Activated CD8-positive, alpha-beta memory T cell treated with anti-CD3 and anti-CD28 coated beads, Interleukin-2, amount 50 U/mL, for 24 hours (primary cell): ENCODE measurements around the gene RBM25.

Experiments
- DNase-seq: peaks from one replicate; pipeline ENCODE4 v3.0.0-alpha.2; 2020; ENCODE audit errors: extremely low read depth

RBM25 gene

DNA sequence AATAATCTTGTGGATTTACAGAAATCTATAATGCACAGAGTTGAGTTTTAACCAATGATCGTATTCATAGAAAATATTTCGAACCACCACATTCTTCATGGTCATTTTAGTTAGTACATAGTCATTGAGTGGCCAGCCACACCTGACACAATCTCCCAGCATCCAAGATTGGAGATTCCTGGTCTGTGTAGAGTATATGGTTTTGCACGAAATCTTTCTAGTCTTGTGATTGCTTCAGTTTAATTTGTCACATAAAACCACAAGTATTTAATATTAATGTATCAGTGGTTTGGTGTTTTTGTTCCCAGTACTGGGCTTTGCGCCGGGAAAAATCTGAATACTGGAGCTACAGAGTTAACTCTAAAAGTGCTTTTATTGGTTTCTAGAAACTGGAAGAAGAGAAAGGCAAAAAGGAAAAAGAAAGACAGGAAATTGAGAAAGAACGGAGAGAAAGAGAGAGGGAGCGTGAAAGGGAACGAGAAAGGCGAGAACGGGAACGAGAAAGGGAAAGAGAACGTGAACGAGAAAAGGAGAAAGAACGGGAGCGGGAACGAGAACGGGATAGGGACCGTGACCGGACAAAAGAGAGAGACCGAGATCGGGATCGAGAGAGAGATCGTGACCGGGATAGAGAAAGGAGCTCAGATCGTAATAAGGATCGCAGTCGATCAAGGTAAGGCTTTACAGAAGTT, 44.6 kb downstream of the RBM25 start:
- no peak for DNase-seq

DNA sequence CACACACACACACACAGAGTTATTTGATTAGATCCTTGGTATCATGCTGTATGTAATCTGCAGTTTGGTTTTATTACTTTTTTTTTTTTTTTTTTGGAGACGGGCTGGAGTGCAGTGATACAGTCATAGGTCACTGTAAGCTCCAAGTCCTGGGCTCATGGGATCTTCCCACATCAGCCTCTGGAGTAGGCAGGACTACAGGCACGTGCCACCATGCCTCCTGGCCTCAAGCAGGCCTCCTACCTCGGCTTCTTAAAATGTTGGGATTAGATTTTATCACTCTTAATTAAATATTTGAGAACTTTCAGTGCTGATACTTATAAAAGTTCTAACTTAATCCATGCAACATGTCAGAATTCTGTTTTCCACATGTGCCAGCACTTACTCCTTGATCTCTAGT, 46.7 kb downstream of the RBM25 start:
- no peak for DNase-seq

DNA sequence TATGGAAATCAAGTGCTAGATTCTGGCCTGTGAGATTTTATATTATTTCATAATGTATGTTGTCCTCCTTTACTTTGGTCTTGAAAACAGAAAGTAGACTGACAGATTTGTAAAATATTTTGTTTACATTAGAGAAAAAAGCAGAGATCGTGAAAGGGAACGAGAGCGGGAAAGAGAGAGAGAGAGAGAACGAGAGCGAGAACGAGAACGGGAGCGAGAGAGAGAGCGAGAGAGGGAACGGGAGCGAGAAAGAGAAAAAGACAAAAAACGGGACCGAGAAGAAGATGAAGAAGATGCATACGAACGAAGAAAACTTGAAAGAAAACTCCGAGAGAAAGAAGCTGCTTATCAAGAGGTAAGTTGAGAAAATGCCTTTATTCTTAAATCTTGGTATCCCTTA, 47.4 kb downstream of the RBM25 start:
- DNase-seq = no peak

DNA sequence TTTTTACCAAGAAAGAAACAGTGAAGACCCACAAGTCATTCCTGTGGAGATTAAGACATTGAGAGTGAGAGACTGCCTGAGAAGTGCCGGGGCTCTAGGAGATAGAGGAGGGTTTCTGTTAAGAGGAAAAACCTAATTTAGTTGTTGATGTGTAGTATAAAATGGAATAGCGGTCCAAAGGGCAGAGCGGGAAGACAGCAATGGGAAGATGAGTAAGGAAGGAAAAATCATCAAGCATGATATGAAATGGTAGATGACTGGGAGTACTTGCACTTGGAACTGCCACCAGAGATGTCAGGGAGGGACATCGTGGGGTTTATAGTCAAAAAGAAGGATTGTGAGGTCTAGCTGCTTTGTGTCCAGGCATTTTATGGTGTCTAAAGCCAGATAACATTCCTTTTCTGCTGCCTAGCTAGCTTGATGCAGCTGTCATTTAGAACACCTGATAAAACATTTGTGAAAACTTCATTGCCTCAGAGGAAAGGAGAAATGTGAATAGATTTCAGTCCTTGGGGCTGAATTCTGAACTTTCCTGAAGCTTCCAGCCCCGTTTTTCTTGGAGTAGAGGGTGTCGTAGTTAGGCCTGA, 57.8 kb downstream of the RBM25 start:
- DNase-seq = no peak

DNA sequence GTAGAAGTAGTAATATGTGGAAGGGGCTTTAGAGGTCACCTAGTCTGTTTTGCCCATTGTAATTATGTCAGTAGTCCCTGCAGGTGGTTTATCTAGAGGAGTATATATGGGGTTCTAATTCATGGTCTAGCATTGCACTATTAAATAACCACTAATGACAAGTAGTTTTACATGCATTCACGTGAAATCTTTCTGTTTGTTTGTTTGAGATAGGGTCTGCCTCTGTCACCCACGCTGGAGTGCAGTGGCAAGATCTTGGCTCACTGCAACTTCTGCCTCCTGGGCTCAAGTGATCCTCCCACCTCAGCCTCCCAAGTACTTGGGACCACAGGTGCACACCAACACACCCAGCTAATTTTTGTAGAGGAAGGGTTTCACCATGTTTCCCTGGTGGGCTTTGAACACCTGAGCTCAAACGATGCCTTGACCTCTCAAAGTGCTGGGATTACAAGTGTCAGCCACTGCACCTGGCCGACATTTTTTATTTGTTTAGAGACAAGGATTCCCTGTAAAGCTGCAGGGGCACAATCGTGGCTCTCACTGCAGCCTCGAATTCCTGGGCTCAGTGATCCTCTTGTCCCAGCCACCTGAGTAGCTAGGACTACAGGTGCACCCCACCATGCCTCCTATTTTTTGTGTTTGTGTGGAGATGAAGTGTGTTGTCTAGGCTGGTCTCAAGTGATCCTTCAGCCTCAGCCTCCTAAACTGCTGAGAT, 66.0 kb downstream of the RBM25 start:
- DNase-seq = no peak

DNA sequence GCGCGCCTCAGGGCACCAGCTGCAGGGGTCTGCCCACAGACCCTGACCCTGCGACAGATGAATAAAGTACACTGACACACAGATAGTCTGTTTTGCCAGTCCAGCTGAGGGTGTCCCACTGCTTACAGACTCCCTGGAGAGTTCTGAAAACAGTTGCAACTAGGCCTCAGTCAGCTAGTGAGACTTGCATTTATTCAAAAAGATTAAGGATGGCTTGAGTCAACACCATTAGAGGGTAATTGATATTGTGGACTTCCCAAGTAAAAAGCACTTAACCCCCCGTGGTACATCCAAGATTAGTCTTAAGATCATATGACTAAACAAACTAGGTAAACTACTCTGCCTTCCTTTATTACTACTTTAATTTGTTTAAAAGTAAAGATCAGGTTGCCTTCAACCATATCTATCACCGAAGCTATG, 66.8 kb downstream of the RBM25 start:
- no peak for DNase-seq

DNA sequence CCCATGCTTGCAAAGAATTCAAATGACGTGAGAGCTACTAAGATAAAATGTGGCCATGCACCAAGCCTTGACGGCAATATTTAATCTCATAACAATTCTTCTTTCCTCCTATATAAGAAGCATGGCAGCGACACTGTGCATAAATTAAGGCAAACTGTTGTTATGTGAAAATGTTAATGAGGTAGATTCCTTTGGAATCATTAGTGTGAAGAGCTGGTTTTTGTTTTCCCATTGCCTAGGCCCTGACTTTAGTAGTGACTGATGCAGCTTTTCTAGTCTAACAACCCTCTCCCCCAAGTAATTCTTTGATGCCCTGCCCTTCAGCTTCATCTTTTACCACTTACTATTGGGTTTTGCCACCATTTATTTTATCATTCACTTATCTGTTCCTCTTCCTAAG, 67.4 kb downstream of the RBM25 start:
- DNase-seq = no peak

DNA sequence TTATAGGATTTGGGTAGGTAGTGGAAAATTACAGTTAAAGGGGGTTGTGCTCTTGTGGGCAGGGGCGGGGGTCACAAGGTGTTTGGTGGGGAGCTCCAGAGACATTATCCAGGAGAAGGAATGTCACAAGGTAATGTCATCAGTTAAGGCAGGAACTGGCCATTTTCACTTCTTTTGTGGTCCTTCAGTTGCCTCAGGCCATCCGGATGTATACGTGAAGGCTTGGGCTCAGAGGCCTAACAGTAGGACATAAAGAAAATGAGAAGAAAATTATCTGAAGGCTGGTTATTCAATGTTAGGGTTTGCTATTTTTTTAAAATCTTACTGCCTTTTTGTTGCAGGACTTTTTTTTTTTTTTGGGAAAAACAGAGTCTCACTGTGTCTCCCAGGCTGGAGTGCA, 75.5 kb downstream of the RBM25 start:
- no peak for DNase-seq

DNA sequence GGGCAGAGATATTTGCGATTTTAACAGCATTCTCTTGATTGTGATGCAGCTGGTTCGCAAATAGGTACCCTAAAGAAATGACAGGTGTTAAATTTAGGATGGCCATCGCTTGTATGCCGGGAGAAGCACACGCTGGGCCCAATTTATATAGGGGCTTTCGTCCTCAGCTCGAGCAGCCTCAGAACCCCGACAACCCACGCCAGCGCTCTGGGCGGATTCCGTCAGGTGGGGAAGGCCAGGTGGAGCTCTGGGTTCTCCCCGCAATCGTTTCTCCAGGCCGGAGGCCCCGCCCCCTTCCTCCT, 77.7 kb downstream of the RBM25 start:
- no peak for DNase-seq

DNA sequence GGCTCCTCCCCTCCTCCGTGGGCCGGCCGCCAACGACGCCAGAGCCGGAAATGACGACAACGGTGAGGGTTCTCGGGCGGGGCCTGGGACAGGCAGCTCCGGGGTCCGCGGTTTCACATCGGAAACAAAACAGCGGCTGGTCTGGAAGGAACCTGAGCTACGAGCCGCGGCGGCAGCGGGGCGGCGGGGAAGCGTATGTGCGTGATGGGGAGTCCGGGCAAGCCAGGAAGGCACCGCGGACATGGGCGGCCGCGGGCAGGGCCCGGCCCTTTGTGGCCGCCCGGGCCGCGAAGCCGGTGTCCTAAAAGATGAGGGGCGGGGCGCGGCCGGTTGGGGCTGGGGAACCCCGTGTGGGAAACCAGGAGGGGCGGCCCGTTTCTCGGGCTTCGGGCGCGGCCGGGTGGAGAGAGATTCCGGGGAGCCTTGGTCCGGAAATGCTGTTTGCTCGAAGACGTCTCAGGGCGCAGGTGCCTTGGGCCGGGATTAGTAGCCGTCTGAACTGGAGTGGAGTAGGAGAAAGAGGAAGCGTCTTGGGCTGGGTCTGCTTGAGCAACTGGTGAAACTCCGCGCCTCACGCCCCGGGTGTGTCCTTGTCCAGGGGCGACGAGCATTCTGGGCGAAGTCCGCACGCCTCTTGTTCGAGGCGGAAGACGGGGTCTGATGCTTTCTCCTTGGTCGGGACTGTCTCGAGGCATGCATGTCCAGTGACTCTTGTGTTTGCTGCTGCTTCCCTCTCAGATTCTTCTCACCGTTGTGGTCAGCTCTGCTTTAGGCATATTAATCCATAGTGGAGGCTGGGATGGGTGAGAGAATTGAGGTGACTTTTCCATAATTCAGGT, 78.3 kb downstream of the RBM25 start, which contains the start of gene PSEN1:
TSS of gene PSEN1 (plus strand) at position 121 of the 839 bp plus-strand sequence. CDS start 11,513 bp downstream, outside the sequence.
- peak; percentile 95 for DNase-seq

DNA sequence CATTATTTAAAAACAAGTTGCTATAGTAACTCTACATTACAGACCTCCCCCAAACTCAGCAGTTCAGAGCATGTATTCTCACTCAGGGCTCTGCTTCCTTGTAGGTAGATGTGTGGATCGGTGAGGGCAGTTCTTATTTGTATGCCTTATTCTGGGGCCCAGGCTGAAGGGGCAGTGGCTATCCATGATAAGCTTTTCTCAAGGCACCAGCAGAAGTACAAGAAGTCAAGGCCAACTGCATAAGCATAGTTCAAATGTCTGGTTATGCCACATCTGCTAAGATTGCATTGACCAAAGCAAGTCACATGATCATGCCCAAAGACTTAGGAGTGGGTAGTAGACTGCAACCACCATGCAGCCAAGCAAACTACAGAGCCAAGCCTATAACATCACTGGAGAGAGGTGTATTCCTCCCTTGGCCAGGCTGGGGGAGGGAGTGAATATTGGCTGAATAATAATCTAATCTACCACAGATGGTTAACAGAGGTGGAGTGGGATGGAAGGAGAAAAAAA, 82.5 kb downstream of the RBM25 start:
- no peak for DNase-seq

DNA sequence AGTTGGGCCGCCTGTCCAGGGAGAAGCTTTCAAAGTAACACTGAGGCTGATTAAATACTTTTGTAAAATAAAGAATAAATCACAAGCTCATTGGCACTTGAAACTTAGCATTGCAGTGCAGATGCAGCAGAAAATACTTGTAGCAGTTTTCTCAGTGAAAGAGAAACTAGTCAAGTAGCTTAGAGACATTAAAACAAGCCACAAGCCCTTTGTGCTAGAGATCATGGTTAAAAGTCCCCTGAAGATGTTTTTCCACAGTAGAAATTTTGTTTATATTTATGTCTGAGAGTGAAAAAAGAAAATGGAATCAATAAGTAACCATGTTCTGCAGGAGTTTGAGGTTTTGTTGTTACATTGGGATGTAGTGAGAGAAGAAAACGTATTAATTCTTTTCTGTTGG, 83.9 kb downstream of the RBM25 start:
- DNase-seq = no peak

DNA sequence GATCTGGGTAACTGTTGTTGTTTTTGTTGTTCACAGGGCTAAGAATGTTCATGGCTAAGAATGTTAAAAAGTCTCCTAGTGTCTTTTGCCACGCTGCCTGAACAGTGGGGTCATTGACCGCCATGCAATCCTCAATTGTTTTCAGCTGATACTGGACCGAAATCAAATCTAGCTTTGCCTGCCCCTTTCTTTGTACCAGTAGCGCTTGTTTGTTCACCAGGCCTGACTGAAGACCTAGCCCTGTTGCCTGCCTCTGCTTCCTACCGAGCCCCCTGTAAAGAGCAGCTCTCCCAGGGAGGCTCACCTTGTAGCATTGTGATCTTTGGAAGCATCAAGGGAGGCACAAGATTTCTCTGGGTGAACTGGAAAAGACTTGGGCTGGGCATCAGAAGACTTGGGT, 84.7 kb downstream of the RBM25 start:
- no peak for DNase-seq

DNA sequence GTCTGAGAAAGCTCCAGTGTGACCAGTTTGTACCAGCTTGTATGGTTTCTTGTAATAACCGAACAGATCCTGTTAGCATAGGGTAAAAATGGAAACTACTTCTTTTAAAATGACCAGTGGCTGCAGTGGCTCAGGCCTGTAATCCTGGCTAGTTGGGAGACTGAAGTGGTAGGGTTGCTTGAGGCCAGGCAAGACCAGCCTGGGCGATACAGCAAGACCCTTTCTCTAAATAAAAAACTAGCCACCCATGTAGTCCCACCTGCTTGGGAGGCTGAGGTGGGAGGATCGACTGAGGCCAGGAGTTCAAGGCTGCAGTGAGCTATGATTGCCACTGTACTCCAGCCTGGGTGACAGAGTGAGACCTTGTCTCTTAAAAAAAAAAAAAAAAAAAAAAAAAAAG, 85.3 kb downstream of the RBM25 start:
- DNase-seq = no peak

DNA sequence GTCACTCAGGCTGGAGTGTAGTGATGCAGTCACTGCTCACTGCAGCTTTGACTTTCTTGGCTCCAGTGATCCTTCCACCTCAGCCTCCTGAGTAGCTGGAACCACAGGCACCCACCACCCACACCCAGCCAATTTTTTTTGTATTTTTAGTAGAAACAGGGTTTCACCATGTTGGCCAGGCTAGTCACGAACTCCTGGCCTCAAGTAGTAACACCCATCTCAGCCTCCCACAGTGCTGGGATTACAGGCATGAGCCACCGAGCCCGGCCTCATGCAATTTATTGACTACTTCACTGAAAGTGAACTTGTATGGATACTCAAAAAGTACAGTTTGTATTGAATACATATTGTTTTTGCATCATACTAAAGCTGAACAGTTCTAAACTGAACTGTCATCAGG, 87.0 kb downstream of the RBM25 start:
- DNase-seq = no peak

DNA sequence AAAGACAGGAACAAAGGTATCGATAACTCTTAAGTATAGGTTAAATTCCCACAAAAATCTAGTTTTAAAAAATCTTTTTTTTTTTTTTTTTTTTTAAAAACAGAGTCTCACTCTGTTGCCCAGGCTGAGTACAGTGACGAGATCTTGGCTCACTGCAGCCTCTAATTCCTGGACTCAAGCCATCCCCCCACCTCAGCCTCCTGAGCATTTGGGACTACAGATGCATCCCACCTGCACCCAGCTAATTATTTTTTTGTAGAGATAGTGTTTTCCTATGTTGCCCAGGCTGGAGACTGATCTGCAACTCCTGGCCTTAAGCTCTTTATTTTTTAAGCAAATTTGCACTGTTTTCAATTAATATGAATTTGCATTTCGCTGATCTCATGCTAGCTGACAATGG, 87.8 kb downstream of the RBM25 start:
- DNase-seq = no peak

DNA sequence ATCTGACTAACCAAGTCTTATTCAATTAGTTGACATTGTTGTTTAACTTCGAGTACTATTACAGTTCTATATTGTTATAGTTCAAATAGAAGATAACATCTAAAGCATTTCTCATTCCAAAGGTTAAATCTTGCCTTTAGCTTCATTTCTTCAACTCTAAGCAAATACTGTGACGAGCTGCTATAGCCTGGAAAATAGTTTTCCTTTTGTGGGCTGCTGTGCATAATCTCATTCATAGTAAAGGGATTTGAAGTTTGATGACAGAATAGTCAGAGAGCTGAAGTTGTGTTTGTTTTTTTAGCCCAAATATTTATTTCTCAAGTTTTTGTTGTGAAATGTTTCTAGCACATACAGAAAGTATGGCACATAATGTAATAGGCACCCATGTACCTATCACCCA, 91.4 kb downstream of the RBM25 start:
- no peak for DNase-seq

DNA sequence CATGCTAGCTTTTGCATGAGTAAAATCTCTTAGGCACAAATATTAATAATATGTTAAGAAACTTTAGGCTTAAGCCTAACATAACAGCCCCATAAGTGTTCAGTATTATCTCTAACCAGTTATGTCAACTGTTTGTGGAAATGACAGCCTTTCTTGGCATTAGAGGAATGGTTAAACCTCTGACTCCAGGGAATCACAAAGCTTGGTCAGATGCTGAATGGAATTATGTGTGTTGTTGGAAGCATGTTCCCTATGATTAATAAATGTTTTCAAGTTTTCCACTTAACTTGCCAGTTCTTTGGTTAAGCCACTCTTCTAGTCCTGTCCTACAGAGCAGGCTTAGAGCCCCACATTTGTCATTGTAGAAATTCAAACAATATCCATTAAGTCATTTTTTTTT, 94.9 kb downstream of the RBM25 start:
- no peak for DNase-seq

DNA sequence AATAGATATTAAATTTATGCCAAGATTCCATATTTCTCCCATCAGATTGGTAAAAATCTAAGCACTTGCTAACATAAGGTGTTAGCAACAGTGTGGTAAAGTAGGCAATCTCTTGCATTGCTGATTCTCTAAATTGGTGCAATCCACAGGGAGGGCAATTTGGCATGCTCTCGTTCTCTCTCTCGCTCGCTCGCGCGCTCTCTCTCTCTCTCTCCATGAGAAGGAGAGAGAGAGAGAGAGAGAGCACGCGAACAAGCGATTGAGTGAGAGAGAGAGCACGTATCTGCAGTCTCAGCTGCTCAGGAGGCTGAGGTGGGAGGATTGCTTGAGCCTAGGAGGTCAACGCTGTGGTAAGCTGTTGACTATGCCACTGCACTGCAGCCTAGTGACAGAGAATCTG, 103.9 kb downstream of the RBM25 start:
- DNase-seq = no peak

DNA sequence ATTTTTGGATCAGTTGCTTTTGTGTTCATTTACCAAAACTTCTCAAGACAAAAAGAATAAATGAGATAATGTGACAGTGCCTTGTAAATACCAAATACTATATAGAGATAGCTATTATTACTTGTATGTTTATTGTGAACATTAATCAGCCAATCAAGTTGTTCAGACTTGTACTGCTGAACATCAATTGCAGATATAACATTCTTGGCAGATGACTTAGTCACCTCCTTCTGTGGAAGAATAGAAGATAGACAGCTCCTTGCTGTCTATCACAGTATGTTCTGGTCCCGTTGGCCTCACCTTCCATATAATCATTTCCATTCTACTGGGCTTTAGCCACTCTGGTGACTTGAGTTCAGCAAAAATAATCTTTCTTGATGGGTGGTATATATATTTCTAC, 108.1 kb downstream of the RBM25 start:
- no peak for DNase-seq

DNA sequence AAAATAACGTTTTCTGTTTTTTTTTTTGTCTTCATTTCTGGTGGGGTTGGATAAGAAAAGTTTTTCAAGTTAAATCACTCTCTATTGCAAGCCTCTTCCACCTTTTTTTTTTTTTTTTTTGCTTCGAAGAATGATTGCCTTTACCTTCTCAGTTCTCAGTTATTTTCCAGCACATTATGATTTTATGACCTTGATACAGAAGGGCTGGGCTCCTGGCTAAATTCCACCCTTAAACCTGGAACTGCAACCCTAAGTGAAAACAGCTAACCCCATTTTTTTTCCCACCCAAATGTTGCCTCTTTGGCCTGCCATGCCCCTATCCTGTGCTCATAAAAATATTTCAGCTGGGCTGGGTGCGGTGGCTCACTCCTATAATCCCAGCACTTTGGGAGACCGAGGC, 109.4 kb downstream of the RBM25 start:
- DNase-seq = no peak

DNA sequence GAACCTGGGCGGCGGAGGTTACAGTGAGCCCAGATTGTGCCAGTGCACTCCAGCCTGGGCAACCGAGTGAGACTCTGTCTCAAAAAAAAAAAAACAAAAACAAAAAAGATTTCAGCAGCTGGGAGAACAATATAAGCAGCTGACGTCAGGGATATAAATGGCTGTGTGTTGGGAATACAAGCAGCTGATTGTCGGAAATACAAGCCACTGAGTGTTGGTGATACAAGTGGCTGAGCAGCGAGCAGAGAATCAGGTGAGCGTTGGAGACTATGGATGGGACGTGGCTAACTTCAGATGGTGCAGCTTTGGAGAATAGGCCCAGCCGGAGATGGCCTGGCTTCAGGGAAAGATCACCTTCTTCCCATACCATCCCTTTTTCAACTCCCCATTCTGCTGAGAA, 109.9 kb downstream of the RBM25 start:
- DNase-seq = no peak
